IPS DF 4.7 (cell line): ENCODE measurements around the gene EFNA4.

ENCODE experiments used
- DNase-seq: peaks from one replicate; pipeline ENCODE4 v3.0.0-alpha.2; 2013; ENCODE audit warnings: low spot score; ENCODE audit errors: extremely low read depth

The EFNA4 gene

DNA sequence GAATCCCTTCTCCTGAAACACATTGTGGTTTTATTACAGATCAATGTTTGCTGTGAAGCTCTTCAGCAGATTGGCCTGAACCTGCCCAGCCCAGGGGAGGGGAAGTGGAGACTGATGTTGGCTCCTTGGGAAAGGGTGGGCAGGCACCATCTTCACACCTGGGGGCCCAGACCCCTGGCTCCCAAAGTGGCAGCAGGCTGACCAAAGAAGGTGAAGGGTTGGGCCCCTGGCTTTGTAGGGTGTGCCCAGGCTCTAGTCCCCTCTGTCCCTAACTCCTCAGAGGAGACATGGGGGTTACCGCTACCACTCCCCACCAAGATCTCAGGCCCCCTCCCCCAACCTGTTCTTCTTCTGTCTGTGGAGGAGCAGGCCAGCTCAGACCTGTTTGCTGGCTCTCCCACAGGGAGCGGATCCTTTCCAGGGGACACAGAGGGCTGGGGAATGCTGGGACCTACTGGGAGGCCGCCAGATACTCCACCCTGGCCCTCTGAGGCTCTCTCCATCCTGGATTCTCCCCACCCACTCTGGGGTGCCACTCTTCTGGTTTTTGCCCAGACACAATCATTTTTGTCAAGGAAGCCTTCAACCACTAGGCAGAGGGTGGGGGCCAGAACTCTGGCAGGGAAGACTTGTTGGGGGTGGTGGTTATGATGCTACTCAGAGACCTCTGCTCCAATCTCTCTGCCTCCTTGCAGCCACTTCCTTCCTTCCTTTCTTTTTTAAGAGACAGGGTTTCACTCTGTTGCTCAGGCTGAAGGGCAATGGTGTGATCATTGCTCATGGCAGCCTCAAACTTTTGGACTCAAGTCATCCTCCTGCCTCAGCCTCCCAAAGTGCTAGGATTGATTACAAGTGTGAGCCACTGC is 10.1 kb downstream of the EFNA4 start:
- DNase-seq: no peak

DNA sequence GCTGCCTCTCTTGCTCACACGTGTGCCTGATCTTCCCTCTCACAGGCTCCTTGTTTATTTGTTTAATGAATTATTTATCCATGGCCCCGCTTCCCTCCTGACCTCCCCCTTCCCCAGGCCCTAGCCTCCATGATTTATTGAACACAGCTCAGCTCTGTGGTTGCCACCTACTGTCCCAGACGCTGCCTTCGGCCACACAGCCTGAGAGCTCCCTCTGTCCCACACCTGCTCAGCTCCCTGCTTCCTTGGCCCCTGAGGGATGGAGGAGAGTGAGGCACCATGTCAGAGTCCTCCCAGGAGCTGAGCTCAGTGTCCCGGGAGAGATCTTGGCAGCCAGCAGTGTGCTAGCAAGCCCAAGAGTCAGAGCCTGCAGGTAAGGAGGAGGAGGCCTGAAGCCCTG is 12.0 kb downstream of the EFNA4 start:
- DNase-seq: no peak

DNA sequence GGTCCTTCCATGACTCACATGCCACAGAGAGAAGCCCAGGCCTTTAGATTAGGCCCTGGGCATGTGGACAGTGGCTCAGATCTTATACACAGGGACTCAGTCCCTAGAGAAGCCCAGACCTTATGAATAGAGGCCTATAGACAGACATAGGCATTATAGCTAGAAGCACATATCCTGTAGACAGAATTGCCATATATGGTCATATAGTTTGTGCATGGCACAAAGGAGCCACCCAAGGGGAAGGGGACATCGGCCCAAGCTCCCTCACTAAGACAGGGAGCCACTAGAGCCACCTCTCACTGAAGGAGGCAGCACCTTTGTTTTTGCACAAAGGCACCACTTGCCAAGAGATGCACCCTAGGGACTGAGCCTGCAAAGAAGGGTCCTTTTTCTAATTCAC is 12.8 kb downstream of the EFNA4 start:
- no peak for DNase-seq

DNA sequence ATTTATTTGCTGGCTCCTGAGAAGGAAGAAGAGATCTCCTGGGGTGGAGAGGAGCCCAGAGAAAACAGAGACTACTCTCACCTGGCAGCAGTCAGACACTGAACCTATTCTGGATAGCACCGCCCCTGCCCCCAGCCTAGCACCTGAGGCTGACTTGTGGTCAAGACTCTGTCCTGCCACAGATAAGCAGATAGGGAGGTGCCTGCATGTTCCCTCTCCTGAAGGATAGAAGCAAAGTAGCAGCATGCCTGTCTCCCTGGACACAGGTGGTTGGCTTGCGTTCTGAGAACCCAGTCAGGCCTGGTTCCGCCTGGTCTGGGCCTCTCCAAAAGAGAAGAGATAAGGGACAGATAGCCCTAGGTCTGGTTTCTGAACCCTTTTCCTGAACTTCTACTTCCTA is 13.8 kb downstream of the EFNA4 start:
- DNase-seq: no peak

DNA sequence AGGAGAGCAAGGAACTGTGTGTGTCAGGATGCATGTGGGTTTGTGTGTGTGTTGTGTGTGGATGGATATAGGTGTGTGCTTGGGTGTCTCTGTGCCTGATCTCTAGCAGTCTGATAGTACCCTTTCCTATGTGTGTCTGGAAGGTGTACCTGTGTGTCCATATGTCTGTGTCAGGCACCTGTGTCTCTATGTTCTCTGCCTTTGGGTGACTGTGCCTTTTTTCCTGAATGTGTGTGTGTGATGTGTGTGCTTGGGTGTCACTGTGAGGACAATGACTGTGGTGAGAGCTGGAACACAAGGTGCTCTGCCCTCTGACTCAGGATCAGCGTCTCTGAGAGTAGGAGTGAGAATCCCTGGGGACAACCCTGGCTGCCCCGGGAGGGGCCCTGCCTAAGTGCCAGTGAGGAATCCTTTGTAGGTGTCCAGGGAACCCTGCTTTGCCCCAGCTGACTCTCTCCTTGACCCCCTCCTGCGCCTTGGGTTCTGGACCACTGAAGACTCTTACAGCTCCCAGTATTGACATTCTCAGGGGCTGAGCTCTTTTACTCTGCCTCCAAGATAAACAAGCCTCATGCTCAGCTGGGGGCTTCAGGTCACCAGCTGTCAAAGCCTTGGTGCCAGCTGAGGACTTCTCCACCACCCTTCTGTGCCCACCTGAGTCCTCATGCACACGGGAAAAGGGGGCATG is 14.4 kb downstream of the EFNA4 start:
- DNase-seq: no peak

DNA sequence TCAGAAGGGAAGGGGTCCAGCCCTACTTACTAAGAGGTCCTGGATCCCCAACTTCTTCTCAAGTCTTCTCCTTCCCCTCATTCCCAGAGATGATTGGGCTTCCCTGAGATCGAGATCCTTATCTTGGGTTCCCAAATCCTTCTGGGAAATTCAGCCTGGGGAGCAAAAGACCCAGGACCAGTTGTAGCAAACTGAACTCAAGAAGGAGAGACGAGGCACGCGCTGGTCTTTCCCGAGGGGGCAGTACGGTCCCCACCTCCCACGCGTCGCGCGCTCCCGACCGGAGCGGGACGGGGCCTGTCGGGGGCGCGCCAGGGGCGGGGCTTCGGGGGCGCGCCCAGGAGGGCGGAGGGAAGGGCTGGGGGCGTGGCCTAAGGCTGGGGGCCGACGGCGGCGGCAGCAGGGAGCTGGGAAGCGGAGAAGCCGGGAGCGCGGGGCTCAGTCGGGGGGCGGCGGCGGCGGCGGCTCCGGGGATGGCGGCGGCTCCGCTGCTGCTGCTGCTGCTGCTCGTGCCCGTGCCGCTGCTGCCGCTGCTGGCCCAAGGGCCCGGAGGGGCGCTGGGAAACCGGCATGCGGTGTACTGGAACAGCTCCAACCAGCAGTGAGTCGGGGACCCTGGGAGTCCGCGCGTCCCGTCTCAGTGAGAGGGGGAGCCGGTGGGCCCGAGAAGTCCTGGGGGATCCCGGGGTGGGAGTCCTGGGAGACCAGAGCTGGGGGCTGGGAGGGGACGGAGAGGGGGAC is 15.1 kb downstream of the EFNA4 start, which contains the start of gene EFNA3:
TSS of gene EFNA3 (plus strand) at position 369 of the 741 bp plus-strand sequence. CDS start at position 474, 105 bp downstream.
- no peak for DNase-seq

DNA sequence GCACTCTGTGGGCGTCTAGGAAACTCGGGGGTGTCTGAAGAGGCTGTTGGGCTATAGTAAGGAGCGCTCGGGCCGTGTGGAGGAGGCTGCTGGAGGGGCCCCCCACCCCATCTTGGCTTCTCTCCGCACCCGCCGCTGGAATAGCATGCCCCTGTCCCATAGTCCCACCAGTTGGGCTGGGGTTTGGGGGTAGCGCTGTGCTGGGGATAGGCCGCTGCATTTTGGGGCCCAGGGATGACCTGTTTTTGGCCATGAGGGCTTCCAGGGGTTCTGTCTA is 15.6 kb downstream of the EFNA4 start:
- no peak for DNase-seq

DNA sequence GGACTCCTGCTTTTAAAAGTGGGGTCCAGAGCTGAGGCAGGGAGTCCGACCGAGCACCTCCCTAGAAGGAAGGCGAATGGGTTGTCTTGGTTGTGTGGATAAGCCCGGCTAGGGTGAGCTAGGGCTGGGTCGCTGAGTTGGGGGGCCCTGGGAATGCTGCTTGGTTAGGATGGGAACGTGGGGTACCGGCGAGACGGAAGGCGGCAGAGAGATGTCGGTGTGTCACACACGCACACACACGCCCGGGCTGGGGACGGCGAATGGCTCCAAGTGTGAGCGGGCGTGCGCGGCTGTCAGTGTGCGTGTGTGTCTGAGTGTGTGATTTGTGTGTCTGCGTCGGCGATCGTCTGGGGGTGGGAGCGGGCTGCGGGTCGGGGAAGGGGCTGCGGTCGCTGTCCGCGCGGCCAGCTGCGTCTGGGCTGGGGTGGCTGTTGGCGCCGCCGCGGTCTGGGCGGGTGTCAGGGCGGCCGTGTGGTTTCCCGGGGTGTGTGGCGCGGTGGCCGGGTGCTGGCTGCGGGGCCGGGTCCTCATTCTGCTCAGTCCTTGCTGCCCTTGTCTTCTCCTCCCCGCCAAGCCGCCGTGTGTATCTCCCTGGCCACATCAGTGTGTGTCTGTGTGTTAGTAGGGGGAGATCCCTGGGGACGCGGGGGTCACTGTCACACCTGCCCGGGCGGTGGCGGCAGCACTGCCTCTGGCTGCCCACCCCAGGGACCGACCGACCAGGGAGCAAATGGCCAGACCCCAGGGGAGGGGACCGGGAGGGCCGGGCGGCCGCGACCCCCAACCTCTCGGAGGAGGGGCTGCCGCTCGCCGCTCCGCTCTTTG is 16.2 kb downstream of the EFNA4 start:
- no peak for DNase-seq

DNA sequence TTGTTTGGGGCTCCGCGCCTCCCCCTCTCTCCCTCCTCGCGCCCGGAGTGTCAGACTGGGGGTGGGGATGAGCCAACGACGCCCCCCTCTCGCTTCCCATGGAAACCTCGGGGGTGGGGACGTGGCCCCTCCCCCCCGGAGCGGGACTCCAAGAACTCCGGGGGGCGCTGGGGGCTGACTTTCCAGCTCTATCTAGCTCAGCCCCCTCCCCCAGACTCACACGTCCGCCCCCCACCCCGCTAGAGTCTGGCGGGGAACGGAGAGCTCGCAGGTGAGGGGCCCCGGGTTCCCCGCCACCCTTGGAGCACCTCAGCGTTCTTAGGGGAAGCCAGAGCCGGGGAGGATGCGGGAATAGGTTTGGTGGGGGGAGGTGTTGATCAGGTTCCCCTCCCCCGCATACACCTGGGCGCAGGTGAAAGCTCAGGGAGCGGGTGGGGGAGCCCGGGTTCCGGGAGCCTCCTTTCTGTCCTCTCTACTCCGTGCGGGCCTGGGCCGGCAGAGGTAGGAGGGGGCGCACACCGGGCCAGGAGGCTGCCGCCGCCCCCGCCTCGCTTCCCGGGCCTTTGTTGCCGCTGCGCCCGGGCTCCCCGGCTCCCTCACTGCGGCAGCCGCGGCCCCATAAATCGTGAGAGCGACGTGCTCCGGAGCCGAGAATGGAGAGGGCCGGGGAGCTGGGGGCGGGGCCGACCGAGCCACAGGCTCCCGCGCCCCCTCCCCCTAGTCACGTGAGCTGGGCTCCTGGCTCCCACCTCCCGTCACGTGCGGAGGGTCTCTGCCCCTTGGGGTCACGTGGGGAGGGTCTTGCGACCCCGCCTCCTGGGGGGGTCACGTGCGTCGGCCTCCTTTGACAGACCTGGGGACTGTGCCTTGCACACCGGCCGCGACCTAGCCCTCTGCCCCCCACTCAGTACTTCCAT is 17.0 kb downstream of the EFNA4 start:
- DNase-seq: no peak

DNA sequence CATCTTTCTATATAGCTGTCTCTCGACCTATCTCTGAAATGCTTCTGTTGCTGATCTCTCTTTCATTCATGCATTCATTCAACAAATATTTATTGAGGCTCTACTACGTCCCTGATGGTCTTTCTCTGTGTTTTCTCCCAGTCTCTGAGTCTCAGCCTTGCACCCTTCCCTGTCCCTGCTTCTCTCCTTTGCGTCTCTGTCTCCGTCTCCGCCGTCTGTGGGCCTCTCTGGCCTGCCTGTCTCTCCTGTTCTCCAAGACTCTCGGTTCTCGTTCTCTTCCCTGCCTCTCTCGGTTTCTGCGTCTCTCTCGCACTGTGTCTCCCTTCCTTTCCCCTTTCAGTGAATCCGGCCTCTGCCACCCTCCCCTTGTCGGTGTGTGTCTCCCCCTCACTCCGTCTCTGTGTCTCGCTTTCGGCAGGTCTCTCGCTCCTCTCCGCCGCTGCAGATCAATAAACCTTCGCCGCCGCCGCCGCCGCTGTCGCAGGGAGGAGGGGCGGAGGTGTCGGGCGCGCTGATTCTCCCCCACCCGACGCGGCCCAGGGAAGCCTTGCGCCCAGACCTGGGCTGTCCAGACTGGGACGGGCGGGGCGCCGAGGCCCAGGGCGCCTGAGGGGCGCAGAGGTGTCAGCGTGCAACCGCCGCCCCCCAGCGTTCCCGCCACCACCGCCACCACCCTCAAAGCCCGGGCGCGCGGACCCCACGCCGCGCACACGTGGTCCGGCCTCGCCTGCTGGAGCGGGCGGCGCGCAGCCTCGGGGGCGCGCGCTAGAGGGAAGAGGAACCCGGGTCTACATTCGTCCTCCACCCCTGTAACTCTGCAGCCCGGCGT is 18.1 kb downstream of the EFNA4 start:
- no peak for DNase-seq

DNA sequence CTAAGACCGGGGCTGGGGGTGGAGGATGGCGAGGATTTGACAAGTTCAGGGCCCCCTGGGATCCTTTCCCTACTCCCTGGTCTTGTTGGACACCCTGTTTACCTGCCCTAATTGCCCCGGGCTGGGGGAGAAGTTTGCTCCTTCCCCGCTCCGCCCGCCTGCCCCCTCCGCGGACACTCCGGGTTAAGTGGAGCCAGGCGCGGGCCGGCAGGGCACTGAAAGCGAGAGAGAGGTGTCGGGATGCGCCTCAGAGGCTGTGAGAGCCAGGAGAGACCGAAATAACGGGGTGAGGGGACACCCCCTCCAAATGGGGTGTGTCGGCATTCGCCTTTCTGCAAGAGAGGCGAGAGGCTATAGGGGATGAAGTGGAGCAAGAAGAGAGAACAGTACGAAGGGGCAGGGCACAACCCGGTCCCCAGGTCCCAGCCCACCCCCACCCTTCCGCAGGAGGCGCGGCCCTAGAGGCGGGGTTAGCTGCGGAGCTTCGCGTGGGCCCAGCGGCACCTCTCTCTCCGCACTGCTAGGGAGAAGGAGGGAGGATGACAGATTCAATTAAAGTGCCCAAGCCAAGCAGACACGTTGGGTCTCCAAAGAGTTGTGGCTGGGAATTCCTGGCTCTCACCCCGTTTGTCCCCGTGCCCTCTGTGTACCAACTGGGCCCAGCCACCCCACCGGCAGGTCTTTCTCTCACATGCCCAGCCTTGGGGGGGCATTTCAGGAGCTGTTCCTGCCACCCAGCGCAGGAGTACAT is 18.9 kb downstream of the EFNA4 start:
- no peak for DNase-seq

DNA sequence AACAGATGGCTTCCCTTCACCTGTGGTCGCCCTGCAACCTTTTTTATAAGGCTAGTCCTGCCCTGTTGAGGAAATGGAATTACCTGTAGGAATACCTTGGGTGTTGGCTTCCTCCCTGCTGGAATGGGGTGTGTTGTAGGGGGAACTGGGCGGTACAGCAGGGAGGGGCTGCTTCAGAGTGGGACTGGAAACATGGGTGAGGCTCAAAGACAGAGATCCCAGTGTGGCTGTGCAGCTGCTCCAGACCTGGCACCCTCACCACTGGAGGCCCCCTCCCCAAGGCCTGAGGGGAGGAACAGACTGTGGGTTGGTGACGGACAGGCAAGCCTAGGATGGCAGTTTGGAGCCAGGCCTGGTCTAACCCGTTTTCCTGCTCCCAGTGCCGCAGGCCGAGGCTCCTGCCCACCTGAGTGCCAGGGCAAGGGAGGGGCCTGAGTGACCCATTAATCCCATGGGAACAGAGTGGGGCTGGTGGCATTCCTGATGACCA is 19.6 kb downstream of the EFNA4 start:
- DNase-seq: no peak

DNA sequence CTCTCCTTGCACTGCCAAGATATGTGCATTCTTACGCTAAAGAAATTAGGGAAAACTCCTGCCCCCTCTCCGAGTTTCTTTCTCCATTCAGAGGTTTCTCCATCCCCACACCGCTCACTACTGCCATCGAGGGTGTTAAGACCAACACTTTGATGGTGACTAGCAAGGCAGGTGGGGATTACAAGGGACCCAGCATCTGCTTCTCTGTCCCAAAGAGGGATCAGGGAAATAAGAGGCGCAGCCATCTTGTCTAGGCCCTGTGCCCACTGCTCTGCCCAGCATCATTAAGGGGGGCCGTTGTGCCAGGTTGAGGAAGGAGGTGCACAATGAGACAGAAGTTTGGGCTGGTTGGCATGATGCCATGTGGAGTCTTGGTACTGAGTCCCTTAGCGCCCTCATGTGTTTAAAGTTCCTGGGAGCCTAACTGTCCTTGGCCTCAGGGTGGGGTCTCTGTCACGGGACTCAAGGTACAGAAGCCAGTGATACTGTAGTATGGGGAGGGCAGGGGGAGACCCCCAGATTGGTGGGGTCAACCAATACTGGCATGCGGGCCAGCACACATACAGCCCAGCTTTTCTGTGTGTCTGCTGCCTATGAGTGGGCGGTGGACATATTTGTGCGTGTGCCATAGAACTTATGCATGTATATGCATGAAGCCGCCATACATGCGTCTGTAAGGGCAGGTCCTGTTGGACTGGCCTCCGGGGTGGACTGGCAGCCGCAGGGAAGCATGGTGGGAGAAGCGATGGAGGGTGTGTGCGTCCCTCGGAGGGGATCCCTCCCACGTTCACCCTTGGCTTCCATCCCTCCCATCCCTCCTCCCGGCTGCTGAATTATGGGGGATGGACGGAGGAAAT is 20.6 kb downstream of the EFNA4 start:
- DNase-seq: no peak

DNA sequence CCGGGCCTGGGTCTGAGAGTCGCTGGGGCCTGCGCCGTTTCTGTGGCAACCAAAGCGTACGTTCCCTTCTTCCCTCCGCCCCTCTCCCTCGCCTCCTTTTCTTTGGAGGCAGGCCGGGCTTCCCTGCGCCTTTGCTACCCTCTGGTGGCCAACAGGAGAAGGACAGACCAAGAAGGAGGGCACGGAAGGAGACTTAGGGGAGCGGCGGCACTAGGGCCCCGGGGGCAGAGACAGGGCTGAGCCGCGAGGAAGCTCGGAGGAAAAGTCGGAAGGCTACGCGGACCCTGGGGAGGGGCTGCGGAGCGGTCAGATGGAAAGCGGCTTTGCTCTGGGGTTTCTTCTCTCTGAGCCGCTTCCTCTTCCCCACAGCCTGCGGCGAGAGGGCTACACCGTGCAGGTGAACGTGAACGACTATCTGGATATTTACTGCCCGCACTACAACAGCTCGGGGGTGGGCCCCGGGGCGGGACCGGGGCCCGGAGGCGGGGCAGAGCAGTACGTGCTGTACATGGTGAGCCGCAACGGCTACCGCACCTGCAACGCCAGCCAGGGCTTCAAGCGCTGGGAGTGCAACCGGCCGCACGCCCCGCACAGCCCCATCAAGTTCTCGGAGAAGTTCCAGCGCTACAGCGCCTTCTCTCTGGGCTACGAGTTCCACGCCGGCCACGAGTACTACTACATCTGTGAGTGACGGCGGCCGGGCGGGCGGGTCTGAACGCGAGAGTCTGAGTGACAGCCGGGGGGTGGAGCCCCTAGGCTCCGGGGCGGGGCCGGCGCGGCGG is 21.4 kb downstream of the EFNA4 start:
- DNase-seq: no peak

DNA sequence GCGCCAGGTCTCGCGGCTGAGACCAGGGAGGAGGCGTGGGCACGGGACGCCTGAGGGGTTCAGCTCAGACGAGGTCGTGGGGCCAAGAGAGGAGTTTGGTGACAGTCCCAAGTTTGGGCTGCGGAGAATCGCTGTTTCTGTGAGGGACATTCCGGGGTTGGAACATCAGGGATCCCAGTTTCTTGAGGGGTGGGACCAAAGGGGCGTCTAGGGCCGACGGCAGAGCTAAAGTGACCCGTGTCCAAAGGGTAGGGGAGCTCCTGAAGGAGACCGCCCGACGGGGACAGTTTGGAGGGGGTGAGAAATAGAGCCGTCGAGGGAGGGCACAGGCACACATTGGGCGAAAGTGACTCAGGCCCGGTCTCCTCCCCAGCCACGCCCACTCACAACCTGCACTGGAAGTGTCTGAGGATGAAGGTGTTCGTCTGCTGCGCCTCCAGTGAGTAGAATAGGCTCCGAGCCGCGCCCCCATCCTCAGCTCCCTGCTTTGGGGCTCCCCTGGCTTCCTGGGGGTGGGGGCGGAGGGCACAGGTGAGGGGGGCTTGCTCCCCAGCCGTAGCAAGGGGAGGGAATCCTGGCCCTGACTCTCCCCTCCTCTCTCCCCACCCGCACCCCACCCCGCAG is 22.1 kb downstream of the EFNA4 start:
- DNase-seq: no peak

DNA sequence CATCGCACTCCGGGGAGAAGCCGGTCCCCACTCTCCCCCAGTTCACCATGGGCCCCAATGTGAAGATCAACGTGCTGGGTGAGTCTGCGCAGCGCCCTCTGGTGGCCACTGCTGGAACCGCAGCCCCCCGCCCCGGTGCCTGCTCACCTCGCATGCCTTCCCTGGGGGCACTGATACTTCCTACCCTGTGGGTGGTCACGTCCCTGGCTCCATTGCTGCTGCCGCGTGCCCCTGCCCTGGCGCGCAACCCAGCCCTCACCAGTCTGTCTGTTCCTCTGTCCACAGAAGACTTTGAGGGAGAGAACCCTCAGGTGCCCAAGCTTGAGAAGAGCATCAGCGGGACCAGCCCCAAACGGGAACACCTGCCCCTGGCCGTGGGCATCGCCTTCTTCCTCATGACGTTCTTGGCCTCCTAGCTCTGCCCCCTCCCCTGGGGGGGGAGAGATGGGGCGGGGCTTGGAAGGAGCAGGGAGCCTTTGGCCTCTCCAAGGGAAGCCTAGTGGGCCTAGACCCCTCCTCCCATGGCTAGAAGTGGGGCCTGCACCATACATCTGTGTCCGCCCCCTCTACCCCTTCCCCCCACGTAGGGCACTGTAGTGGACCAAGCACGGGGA is 22.7 kb downstream of the EFNA4 start:
- DNase-seq: no peak
